SHP77 treated with DMSO at 0.1 percent for 48 hours (cell line): ENCODE measurements around the gene STXBP5L.
"Not testable (repeated sequence)": the region's sequence is repeated elsewhere in the genome, so short reads cannot be mapped to it uniquely, and the experiment has no call there.

Experiments used
- DNase-seq: peaks from one replicate; lab custom pipeline; 2025; lab: John Stamatoyannopoulos, UW

Gene STXBP5L

GRCh38 chr3:121430664-121431215 lies 522.7 kb downstream of the STXBP5L start:
- DNase-seq = no peak

DNA sequence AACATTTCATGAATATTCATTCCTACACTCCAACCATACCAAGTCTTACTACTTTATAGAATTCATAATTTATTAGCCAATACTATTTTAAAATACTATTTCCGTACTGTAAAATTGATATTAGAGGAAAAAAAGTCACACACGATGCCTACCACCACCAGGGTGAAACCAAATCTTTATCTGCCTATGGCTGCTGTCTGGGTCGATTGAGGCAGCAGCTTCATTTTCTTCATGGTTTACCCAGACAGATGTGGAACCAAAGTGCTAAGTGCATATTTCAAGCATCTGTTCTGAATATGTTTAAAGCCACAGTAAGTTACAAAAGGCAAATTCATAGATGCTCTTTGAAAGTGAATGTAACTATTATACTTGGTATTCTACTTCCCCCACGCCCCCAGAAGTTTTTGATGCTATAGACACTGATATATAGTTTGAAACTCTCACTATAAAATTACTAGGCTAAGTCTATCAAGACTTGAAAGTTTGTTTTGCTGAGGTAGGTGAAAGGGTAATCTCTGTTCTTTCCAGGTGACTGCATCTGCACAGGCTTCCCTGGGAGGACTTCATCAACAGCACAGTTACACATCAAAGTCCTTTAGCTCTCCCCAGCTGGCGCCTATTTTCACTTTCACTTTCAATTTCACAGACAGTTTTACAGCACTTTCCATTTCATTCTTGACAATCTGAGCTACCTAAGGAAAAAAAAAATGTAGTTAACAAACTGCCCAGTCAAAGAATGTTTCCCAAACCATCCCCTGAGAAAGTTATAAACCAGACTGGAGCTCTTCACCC lies 523.9 kb downstream of the STXBP5L start:
- DNase-seq = no peak

- DNase-seq = no peak
Observed at GRCh38 chr3:121436074-121436473, 528.1 kb downstream of the STXBP5L start.

GRCh38 chr3:121436641-121437040 lies 528.6 kb downstream of the STXBP5L start:
- DNase-seq = no peak

GRCh38 chr3:121443456-121443855 lies 535.5 kb downstream of the STXBP5L start:
- no peak for DNase-seq

GRCh38 chr3:121451752-121452151 lies 543.7 kb downstream of the STXBP5L start:
- not testable (repeated sequence) for DNase-seq

- DNase-seq = no peak
Observed at GRCh38 chr3:121462565-121462964, 554.6 kb downstream of the STXBP5L start.

DNA sequence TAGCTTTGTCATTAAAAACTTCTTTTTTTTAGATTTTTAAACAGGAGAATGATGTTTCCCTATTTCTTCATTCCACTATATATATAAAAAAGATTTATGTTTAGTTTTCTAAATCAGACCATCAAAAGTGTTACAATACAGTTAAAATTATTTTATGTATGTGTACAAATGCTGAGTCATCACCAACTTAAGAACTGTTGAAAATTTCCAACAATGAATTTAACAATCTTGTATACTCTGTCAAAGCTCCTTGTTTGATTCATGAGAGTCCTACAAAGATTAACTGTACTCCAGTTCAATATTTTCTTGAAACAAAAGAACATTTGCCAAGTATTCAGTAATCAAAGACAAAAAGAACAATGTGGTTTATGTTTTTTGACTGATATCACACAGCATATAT lies 555.7 kb downstream of the STXBP5L start:
- DNase-seq = no peak

GRCh38 chr3:121467085-121467484 lies 559.1 kb downstream of the STXBP5L start:
- no peak for DNase-seq

- DNase-seq = no peak
Observed at GRCh38 chr3:121473001-121473400, 565.0 kb downstream of the STXBP5L start.
